Small intestine (tissue), 7 donors: Measurements from ENCODE around the gene RANBP10. TPM values are rescaled to one million over a fixed set of nuclear protein-coding genes. Genes with fewer than 3 reads are reported as not detected.

Experiments
- DNase-seq, 2 donors: peaks; one replicate each; pipeline versions ENCODE4 v3.0.0 to v3.0.0-alpha.2; 2013
- FAIRE-seq: peaks from 2 replicates; lab custom pipeline; 2012; peaks lifted over from hg19 to GRCh38; lab: Jason Lieb, UNC
- H3K27ac ChIP-seq, 3 donors: one replicate each; pipeline ENCODE4 v1.5.1; 2013; ENCODE audit warnings: low read length in 2 of 3, mild to moderate bottlenecking in 2 of 3, control low read depth in 1 of 3, inconsistent platforms in 1 of 3, low read depth in 1 of 3, moderate library complexity in 1 of 3
- H3K27me3 ChIP-seq, 3 donors: one replicate each; pipeline ENCODE4 v1.6.1; 2013; ENCODE audit warnings: low read length in 3 of 3, inconsistent platforms in 1 of 3; ENCODE audit not compliant: control insufficient read depth in 3 of 3, insufficient read depth in 3 of 3
- H3K36me3 ChIP-seq, 3 donors: one replicate each; pipeline ENCODE4 v1.6.1; 2013; ENCODE audit warnings: low read length in 3 of 3, inconsistent platforms in 1 of 3, low read depth in 1 of 3, mild to moderate bottlenecking in 1 of 3, moderate library complexity in 1 of 3; ENCODE audit not compliant: control insufficient read depth in 3 of 3, insufficient read depth in 2 of 3
- H3K4me1 ChIP-seq, 3 donors: one replicate each; pipeline ENCODE4 v1.6.1; 2013; ENCODE audit warnings: low read length in 2 of 3, inconsistent platforms in 1 of 3, low read depth in 1 of 3, mild to moderate bottlenecking in 1 of 3, moderate library complexity in 1 of 3; ENCODE audit not compliant: control insufficient read depth in 3 of 3, insufficient read depth in 2 of 3
- H3K4me3 ChIP-seq, 3 donors: one replicate each; pipeline ENCODE4 v1.5.1; 2013; ENCODE audit warnings: low read length in 3 of 3, control low read depth in 1 of 3, inconsistent platforms in 1 of 3, low read depth in 1 of 3, mild to moderate bottlenecking in 1 of 3, moderate library complexity in 1 of 3
- H3K9me3 ChIP-seq, 2 donors: one replicate each; pipeline ENCODE4 v1.6.1; 2013; ENCODE audit warnings: low read depth in 1 of 2, low read length in 1 of 2; ENCODE audit not compliant: control insufficient read depth in 2 of 2, insufficient read depth in 1 of 2
- WGBS, 3 donors: extraction: QIAGEN DNeasy Blood & Tissue Kit; methylation state at CpG; one replicate each; pipeline ENCODE4 v1.1.7; 2013; 5-methylcytosine and 5-hydroxymethylcytosine counted together
- polyA plus RNA-seq, 4 donors: library from polyadenylated mRNA; stranded (reverse) in 3 of 4; unstranded in 1 of 4; fragments of 200-250 nt in 3 of 4; fragments of 120-200 nt in 1 of 4; gene quantifications; one replicate each; pipeline versions ENCODE4 v1.2.1 to v1.2.3, GENCODE V29; 2013
- donor health status: healthy with polysubstance abuse.
- donor health status: control.
- donor health status: control.
- donor health status: Bipolar disorder and iron deficiency.
- donor health status: healthy.

Gene RANBP10
- polyA plus RNA-seq, 4 donors, result 5.9 to 21.8 (median 10.1) TPM

- no peak for FAIRE-seq
- Histone ChIP-seq H3K36me3 (peaks cover 0 to 25% (median 0%) of the 10 kb centered on the region in 3 donors), H3K9me3 (peaks cover 0 to 3% of the 10 kb centered on the region in 2 donors), H3K27me3 (no peaks in the 10 kb centered on the region), H3K4me3 (no peak overlapping the region), H3K27ac (peak overlapping the region in 1 of 3 donors; percentile 6), H3K4me1 (peaks cover 0 to 3% (median 0%) of the 10 kb centered on the region in 3 donors)
- no peak for DNase-seq
- WGBS, 3 donors, result 73 to 80% (median 75%) methylated on average over 7 of the region's 7 CpGs
These were observed 25.4 kb downstream of the RANBP10 start for GRCh38 chr16:67780847-67781564.

DNA sequence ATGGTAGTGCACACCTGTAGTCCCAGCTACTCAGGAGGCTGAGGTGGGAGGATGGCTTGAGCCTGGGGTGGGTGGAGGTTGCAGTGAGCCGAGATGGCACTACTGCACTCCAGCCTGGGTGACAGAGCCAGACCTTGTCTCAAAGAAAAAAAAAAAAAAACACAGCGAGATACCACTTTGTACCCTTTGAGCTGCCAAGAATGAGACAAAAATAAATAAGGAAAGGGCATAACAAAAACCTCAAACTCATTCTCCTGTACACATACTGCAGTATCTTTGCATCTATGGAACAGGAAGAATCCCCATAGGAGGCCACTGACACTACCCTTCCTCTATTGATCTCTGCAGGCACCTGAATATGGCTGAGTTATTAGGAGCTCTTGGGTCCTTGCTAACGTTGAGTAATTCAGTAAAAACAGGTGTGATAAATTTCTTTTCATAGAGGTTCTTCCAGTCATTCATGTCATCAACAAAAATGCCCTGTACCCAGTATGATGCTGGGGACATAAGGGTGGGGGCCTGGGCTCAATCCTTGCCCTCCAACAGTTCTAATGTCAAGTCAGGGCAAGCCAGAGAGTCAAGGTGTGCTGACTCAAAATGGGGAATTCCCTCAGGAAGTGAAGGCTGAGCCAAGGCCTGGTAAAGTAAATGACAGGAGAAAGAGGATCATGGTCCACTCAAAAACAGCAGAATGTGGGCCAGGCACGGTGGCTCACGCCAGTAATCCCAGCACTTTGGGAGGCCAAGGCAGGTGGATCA, 26.9 kb downstream of the RANBP10 start:
- WGBS, 3 donors, result 48 to 69% (median 55%) methylated on average over 5 of the region's 5 CpGs
- Histone ChIP-seq H3K4me1 (peaks cover 0 to 3% (median 0%) of the 10 kb centered on the region in 3 donors), H3K27ac (no peak overlapping the region), H3K4me3 (no peak overlapping the region), H3K9me3 (peaks cover 0 to 6% of the 10 kb centered on the region in 2 donors), H3K27me3 (no peaks in the 10 kb centered on the region), H3K36me3 (peaks cover 0 to 26% (median 0%) of the 10 kb centered on the region in 3 donors)
- FAIRE-seq (no peak), DNase-seq (no peak)

DNA sequence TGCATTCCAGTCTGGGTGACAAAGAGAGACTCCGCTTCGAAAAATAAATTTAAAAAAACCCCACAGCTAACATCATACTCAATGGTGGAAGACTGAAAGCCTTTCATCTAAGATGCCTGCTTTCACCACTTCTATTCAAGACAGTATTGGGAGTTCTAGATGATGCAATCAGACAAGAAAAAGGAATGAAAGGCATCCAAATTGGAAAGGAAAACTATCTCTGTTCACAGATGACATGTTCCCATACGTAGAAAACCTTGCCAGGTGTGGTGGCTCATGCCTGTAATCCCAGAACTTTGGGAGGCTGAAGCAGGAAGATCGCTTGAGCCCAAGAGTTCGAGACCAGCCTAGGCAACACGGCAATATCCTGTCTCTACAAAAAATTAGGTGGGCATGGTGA, 31.1 kb downstream of the RANBP10 start:
- Histone ChIP-seq H3K27ac (no peak overlapping the region), H3K4me3 (no peak overlapping the region), H3K4me1 (peaks cover 0 to 10% (median 0%) of the 10 kb centered on the region in 3 donors), H3K9me3 (peaks cover 0 to 4% of the 10 kb centered on the region in 2 donors), H3K36me3 (peaks cover 0 to 29% (median 2%) of the 10 kb centered on the region in 3 donors), H3K27me3 (no peaks in the 10 kb centered on the region)
- 97% methylated on average over 6 of the region's 6 CpGs for WGBS, 3 donors
- no peak for FAIRE-seq
- no peak for DNase-seq

DNA sequence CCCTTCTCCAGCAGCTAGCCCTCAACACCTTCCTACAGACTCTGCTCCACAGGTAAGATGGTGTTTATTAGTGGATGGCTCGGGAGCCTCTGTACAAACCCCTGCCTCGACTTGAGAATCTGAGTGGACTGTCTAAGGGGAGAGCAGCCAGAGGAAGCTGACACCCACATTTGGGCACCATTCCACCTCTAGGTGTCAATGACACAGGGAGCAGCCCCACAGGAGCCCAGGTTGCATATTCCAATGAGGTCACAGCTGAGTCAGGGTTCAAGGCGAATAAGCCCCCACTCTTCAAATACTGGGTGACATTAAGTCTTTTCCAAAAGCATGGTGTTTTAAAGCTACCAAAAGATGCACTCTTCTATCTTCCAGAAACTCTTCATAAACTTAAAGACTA, 31.9 kb downstream of the RANBP10 start:
- no peak overlapping the region for H3K27ac ChIP-seq
- H3K36me3 ChIP-seq, result peaks cover 0 to 32% (median 2%) of the 10 kb centered on the region in 3 donors
- WGBS, 3 donors, result 91 to 94% (median 94%) methylated on average over 3 of the region's 3 CpGs
- DNase-seq (no peak), FAIRE-seq (no peak)
- no peak overlapping the region for H3K4me3 ChIP-seq
- H3K9me3 ChIP-seq, result peaks cover 0 to 4% of the 10 kb centered on the region in 2 donors
- H3K27me3 ChIP-seq, result no peaks in the 10 kb centered on the region
- peaks cover 0 to 7% (median 0%) of the 10 kb centered on the region in 3 donors for H3K4me1 ChIP-seq

GRCh38 chr16:67773569-67774456, 32.5 kb downstream of the RANBP10 start:
- H3K27ac ChIP-seq, result peak overlapping the region in 1 of 3 donors; percentile 13
- peak in 1 of 2 donors; percentile 11 for DNase-seq

GRCh38 chr16:67773099-67773498, 33.3 kb downstream of the RANBP10 start:
- WGBS, 3 donors, result 56 to 82% (median 69%) methylated on average over 4 of the region's 4 CpGs
- FAIRE-seq (no peak), DNase-seq (no peak)
- H3K4me3 ChIP-seq, result no peak overlapping the region
- peaks cover 0 to 6% (median 0%) of the 10 kb centered on the region in 3 donors for H3K4me1 ChIP-seq
- peaks cover 0 to 4% of the 10 kb centered on the region in 2 donors for H3K9me3 ChIP-seq
- H3K27ac ChIP-seq, result no peak overlapping the region
- peaks cover 0 to 36% (median 2%) of the 10 kb centered on the region in 3 donors for H3K36me3 ChIP-seq
- H3K27me3 ChIP-seq, result no peaks in the 10 kb centered on the region

More at GRCh38 chr16:67773569-67774456, 32.5 kb downstream of the RANBP10 start:
- no peak for FAIRE-seq
- H3K4me3 ChIP-seq, result no peak overlapping the region
- peaks cover 0 to 36% (median 2%) of the 10 kb centered on the region in 3 donors for H3K36me3 ChIP-seq
- H3K27me3 ChIP-seq, result no peaks in the 10 kb centered on the region
- H3K9me3 ChIP-seq, result peaks cover 0 to 4% of the 10 kb centered on the region in 2 donors
- 41 to 56% (median 54%) methylated on average over 6 of the region's 6 CpGs for WGBS, 3 donors
- peaks cover 0 to 6% (median 0%) of the 10 kb centered on the region in 3 donors for H3K4me1 ChIP-seq

DNA sequence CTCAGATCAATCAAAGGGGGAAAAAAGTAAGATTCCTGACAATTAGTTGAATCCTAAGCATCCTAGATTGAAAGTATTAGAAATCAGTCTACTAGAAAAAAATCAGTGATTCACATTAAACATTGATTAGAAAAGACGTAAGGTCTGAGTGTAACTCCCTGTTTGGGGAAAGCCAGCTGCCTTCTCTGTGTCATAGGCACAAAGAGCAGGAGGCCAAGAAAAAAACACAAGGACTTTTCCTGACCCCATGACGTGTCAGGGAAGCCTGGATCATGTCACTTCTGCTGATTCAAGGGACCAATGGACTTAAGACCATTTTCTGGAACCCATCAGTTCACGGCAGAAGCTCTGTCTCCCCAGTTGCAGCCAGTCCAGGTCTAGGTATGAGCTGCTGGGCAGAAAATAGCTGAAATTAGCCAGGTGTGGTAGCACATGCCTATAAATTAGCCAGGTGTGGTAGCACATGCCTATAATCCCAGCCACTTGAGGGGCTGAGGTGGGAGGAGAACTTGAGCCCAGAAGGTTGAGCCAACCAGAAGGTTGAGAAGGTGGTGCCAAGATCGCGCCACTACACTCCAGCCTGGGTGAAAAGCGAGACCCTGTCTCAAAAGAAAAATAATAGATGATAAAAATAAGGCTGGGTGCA, 35.9 kb downstream of the RANBP10 start:
- Histone ChIP-seq H3K4me1 (peaks cover 0 to 6% (median 0%) of the 10 kb centered on the region in 3 donors), H3K4me3 (no peak overlapping the region), H3K27ac (no peak overlapping the region), H3K9me3 (peaks cover 0 to 2% of the 10 kb centered on the region in 2 donors), H3K36me3 (peaks cover 0 to 40% (median 2%) of the 10 kb centered on the region in 3 donors), H3K27me3 (no peaks in the 10 kb centered on the region)
- no peak for DNase-seq
- WGBS, 3 donors, result 93 to 94% (median 93%) methylated on average over 6 of the region's 6 CpGs
- FAIRE-seq, result no peak
